AG09319 (cell line): ENCODE results near the gene MAGIX.
A peak's percentile ranks its signal among the peaks of the same experiment; 100 is the strongest.

ENCODE experiments used
- DNase-seq: peaks from one replicate; pipeline ENCODE4 v3.0.0-alpha.2; 2010; ENCODE audit warnings: low read depth; ENCODE audit errors: extremely low read depth
- TF ChIP-seq, protein P1 (sequence below): IDR thresholded peaks from 2 replicates; pipeline ENCODE4 v1.5.1; 2011; ENCODE audit warnings: low read depth, mild to moderate bottlenecking, inconsistent platforms, low read length, moderate library complexity

Gene MAGIX

DNA sequence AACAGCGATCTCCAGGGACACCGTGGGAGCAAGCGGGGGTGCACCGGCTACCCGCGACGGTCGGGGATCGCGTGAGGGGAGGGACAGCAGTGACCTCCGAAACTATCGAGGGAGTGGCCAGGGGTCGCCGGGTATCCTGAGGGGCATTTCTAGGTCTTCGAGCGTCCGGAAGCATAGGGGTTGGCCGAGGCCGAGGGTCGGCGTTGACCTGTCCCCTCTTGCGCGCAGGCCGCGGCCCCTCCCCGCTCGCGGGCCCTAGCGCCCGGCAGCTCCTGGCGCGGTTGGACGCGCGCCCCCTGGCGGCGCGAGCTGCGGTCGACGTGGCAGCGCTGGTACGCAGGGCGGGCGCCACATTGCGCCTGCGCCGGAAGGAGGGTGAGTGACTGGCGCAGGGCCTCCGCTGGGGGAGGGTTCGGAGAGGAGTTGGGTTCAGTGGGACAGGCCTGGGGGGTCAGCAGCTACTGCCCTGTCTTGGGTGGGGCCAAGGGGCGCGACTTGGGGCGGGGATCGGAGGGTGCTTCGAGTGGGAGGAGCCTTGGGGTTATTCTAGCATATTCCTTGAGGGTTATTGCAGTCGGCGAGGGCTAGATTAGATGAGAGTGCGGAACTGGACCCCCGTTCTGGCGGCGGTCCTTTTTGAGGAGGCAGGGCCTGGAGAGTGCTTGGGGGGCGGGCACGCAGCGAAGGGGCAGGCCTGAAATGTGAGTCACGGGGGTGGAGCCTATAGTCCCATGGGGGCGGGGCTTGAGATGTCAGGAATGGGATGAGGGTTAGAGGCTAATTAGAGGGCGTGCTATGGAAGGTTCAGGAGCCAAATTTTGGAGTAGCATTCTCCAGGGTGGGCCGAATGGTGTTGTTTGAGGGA lies 1.2 kb downstream of the MAGIX start:
- TF ChIP-seq, protein P1, sequence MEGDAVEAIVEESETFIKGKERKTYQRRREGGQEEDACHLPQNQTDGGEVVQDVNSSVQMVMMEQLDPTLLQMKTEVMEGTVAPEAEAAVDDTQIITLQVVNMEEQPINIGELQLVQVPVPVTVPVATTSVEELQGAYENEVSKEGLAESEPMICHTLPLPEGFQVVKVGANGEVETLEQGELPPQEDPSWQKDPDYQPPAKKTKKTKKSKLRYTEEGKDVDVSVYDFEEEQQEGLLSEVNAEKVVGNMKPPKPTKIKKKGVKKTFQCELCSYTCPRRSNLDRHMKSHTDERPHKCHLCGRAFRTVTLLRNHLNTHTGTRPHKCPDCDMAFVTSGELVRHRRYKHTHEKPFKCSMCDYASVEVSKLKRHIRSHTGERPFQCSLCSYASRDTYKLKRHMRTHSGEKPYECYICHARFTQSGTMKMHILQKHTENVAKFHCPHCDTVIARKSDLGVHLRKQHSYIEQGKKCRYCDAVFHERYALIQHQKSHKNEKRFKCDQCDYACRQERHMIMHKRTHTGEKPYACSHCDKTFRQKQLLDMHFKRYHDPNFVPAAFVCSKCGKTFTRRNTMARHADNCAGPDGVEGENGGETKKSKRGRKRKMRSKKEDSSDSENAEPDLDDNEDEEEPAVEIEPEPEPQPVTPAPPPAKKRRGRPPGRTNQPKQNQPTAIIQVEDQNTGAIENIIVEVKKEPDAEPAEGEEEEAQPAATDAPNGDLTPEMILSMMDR, result peak; percentile 27
- peak; percentile 42 for DNase-seq

DNA sequence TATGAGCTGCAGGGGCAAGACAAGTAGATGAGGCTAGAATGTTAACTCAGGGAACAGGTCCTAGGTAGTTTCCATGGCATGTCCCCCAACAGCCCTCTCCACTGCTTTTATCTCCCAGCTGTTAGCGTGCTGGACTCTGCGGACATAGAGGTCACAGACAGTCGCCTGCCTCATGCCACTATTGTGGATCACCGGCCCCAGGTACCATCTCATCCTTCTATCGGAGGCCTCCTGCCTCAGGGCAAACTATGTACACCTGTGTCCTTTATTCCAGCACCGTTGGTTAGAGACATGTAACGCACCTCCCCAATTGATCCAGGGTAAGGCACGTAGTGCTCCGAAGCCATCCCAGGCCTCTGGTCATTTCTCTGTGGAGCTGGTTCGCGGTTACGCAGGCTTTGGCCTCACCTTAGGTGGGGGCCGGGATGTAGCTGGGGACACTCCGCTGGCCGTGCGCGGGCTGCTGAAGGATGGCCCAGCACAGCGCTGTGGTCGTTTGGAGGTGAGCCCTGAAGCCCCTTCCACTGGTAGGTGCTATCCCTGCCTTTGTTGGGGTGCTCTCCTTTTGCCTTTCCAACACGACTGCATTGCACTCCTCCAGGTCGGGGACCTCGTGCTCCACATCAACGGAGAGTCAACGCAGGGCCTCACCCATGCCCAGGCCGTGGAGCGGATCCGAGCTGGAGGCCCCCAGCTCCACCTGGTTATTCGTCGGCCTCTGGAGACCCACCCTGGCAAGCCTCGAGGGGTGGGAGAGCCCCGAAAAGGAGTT lies 2.2 kb downstream of the MAGIX start:
- DNase-seq, result no peak
- TF ChIP-seq, protein P1, result no peak

DNA sequence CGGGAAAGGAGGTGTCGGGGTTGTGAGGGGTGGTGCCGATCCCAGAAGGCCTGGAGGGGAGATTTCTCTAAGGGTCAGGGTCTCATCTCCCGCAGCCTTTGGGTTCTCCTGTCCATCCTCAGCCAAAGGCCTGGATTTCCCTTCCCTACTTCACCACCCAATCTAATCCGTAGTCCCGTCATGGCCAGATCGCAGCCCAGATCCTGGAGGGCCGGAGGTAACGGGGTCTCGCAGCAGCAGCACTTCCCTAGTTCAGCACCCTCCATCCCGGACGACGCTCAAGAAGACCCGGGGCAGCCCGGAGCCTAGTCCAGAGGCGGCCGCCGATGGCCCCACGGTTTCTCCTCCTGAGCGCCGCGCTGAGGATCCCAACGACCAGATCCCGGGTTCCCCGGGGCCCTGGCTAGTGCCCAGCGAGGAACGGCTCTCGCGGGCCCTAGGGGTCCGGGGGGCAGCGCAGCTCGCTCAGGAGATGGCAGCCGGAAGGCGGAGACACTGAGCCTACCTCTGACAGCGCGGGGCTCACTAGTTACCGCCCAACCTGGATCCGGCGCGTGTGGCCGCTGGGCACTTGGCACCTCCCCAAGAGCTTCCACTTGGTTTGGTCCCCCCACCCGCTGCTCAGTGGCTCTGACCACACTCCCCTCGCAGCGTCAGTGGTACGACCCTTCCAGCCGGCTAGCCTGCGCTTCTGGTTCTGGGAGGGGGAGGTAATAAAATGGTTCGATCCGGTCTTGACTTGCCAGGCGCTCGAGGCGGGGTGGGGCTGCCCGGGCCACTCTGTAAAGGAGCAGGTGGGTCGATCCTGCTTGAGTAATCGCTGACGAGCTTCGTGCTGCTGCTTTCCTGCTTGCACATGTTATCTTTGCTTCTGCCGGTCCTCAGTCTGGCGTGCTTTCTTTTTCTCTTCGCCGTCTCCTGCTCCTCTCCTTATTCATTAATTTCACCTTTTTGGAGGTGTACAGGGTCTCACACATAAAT lies 3.6 kb downstream of the MAGIX start:
- DNase-seq, result no peak
- TF ChIP-seq, protein P1, result no peak; the same call in 1 of the 2 replicates

DNA sequence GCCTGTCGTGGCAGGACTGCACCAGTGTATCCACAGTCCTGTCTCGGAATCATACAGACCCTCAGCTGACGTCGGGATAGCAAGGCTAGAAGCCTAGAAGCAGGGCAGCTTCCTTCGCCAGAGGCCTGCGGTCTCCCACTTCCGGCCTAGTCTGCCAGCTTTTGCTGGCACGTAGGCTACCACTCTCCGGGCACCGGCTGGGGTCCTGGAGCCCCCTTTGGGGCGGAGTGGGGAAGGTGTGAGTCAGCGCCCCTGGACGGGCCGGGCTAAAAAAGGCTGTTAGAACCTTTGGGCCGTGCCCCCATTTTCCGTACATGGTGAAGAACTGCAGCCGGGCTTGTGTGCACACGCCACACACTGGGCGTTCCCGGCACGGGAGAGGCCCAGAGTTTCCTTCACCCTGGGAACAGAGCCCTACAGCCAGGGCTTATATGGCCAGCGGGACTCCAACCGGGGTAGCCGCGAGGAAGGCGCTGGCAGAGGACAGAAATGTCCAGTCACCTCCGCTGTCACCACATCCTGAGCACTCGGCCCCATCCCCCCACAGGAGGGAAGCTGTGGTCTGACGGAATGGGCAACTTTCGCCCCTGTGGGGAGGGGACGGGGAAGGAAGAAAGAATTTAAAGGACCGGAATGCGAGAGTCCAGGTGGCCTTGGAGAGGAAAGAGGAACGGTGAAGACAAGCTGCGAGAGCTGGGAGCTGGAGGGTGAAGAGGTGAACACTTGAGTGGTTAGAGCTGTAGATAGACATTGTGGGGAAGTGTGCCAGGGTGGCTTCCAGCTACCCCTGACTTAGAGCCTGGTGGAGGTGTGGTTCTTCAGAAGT lies 4.6 kb downstream of the MAGIX start:
- DNase-seq, result no peak
- TF ChIP-seq, protein P1, result no peak

DNA sequence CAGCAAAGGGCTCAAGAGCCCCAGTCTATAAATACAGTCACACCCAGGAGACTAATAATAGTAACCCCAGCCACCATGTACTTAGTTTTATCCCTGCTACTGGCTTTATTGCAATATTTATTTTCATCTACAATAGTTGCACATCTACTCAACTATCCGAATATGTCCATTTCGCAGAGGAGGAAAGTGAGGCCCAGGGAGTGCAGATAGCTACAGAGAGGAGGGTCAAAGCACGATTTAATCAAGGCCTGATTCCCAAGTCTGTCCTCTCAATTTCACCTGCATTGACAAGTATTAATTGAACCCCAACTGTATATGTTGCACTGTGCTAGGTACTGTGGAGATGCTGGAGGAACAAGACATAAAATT lies 5.2 kb downstream of the MAGIX start:
- DNase-seq, result no peak
- TF ChIP-seq, protein P1, result no peak

DNA sequence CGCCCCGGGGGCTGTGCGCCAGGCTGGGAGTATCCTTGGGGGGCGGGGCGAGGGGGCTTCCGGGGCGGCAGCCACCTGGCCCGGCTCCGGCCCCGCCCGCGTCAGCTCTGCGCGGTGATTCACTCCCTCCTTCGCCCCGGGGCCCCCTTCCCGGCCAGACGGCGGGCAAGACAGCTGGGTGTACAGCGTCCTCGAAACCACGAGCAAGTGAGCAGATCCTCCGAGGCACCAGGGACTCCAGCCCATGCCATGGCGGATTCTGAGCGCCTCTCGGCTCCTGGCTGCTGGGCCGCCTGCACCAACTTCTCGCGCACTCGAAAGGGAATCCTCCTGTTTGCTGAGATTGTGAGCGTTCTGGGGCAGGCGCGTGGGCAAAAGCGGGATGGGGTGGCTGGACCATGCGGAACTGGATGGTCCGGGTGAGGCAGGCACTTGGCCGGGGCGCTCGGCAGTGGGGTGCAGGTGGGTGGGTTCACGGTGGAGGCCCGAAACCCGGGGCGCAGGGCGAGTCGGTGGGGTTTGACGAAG lies 9.3 kb downstream of the MAGIX start, which contains the start of gene PLP2:
Gene PLP2, plus strand, starts transcription at position 147 of the 528 bp plus-strand sequence. Its CDS starts 103 bp downstream, at position 250.
- DNase-seq, result no peak
- TF ChIP-seq, protein P1, result no peak
